Mucosa of stomach (tissue), 1 donor: ENCODE measurements around the gene INPPL1.
"Not testable (repeated sequence)": the region's sequence is repeated elsewhere in the genome, so short reads cannot be mapped to it uniquely, and the experiment has no call there.

Source experiments
- H3K27me3 ChIP-seq: one replicate; pipeline ENCODE4 v1.7.0; 2013; ENCODE audit warnings: mild to moderate bottlenecking, low read length; ENCODE audit not compliant: control insufficient read depth, insufficient read depth
- H3K36me3 ChIP-seq: one replicate; pipeline ENCODE4 v1.7.0; 2013; ENCODE audit warnings: low read length; ENCODE audit not compliant: control insufficient read depth, insufficient read depth
- H3K4me1 ChIP-seq: one replicate; pipeline ENCODE4 v1.7.0; 2013; ENCODE audit warnings: mild to moderate bottlenecking, low read length; ENCODE audit not compliant: control insufficient read depth, insufficient read depth
- H3K4me3 ChIP-seq: one replicate; pipeline ENCODE4 v1.7.0; 2013; ENCODE audit warnings: low read length
- H3K9ac ChIP-seq: one replicate; pipeline ENCODE4 v1.7.0; 2013; ENCODE audit warnings: mild to moderate bottlenecking, low read length, moderate library complexity
- H3K9me3 ChIP-seq: one replicate; pipeline ENCODE4 v1.7.0; 2013; ENCODE audit warnings: mild to moderate bottlenecking, low read length, moderate library complexity; ENCODE audit not compliant: control insufficient read depth
- donor health status: Pancreatic carcinoma.

INPPL1 gene

DNA sequence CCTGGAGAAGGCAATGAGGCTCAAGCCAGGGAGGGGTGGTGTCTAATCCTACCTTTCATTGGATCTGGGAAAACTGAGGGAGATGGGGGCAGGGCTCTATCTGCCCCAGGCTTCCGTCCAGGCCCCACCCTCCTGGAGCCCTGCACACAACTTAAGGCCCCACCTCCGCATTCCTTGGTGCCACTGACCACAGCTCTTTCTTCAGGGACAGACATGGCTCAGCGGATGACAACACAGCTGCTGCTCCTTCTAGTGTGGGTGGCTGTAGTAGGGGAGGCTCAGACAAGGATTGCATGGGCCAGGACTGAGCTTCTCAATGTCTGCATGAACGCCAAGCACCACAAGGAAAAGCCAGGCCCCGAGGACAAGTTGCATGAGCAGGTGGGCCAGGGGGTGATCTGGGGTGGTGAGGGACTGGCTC is 32.6 kb upstream of the INPPL1 start, which contains the start of gene FOLR1:
Gene FOLR1 (plus strand): TSS at position 180 of the 421 bp plus-strand sequence. CDS start 34 bp downstream, at position 214.
- H3K27me3 ChIP-seq: no peaks in the 10 kb centered on the region
- H3K9ac ChIP-seq: no peak within 1 kb of the TSS
- no peaks in the 10 kb centered on the region for H3K36me3 ChIP-seq
- H3K4me3 ChIP-seq: no peak within 1 kb of the TSS
- no peaks in the 10 kb centered on the region for H3K9me3 ChIP-seq
- H3K4me1 ChIP-seq: no peaks in the 10 kb centered on the region

GRCh38 chr11:72195518-72196270 is 28.9 kb upstream of the INPPL1 start:
- Histone ChIP-seq H3K27me3 (no peaks in the 10 kb centered on the region), H3K36me3 (no peaks in the 10 kb centered on the region), H3K9ac (no peak overlapping the region), H3K9me3 (no peaks in the 10 kb centered on the region), H3K4me1 (no peaks in the 10 kb centered on the region), H3K4me3 (no peak overlapping the region)

- not testable (repeated sequence) for H3K9ac ChIP-seq, H3K36me3 ChIP-seq, H3K9me3 ChIP-seq, H3K27me3 ChIP-seq, H3K4me3 ChIP-seq, H3K4me1 ChIP-seq
Measured at GRCh38 chr11:72201445-72201844, 23.1 kb upstream of the INPPL1 start.

DNA sequence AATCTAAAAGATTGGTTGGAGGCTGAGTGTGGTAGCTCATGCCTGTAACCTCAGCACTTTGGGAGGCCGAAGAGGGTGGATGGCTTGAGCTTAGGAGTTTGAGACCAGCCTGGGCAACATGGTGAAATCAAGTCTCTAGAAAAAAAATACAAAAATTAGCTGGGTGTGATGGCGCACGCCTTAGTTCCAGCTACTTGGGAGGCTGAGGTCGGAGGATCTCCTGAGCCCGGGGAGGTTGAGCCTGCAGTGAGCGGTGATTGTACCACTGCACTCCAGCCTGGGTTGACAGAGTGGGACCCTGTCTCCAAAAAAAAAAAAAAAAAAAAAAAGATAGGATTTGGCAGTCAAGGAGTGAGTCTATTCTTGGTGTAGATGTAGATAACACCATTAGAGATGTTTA is 22.0 kb upstream of the INPPL1 start:
- Histone ChIP-seq H3K4me1 (no peaks in the 10 kb centered on the region), H3K4me3 (no peak overlapping the region), H3K9ac (no peak overlapping the region), H3K27me3 (no peaks in the 10 kb centered on the region), H3K9me3 (no peaks in the 10 kb centered on the region), H3K36me3 (no peaks in the 10 kb centered on the region)

DNA sequence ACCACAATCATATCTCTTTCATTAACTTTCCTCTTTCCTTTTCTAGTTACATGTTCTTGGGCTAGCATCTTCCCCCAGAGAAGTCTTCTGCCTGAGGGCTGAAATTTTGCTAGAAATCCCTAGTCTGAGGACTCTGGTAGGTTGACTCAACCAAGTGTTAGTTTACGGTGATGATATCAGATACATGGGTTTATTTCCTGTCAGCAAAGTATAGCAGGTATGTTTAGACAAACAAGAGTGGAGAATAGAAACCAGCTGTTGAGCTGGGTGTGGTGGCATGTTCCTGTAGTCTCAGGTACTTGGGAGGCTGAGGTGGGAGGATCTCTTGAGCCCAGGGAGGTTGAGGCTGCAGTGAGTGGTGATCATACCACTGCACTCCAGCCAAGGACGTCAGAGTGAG is 21.4 kb upstream of the INPPL1 start:
- Histone ChIP-seq H3K27me3 (no peaks in the 10 kb centered on the region), H3K9ac (no peak overlapping the region), H3K36me3 (no peaks in the 10 kb centered on the region), H3K4me1 (no peaks in the 10 kb centered on the region), H3K9me3 (no peaks in the 10 kb centered on the region), H3K4me3 (no peak overlapping the region)

DNA sequence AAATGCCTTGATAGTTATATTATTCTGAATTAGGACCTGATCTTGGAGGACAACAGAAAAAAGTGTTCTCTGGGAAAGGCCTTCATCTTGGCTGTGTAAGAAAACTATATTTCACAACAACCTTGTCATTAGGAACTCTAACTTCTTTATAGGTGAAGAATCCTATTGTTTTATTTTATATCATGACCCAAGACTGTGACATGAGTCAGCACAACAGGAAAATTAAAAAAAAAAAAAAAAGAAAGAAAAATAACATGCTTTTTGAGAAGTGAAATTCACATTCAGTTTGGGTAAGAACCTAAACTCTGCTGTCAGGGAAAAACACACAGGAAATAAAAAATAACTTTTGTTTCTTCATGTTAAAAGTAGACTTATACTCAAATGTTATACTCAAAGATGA is 19.7 kb upstream of the INPPL1 start:
- H3K36me3 ChIP-seq: no peaks in the 10 kb centered on the region
- H3K4me1 ChIP-seq: no peaks in the 10 kb centered on the region
- H3K27me3 ChIP-seq: no peaks in the 10 kb centered on the region
- H3K9ac ChIP-seq: no peak overlapping the region
- H3K9me3 ChIP-seq: no peaks in the 10 kb centered on the region
- H3K4me3 ChIP-seq: no peak overlapping the region

- H3K36me3 ChIP-seq, H3K4me1 ChIP-seq, H3K9me3 ChIP-seq, H3K9ac ChIP-seq, H3K4me3 ChIP-seq, H3K27me3 ChIP-seq: not testable (repeated sequence)
Measured at GRCh38 chr11:72206794-72207193, 17.8 kb upstream of the INPPL1 start.

DNA sequence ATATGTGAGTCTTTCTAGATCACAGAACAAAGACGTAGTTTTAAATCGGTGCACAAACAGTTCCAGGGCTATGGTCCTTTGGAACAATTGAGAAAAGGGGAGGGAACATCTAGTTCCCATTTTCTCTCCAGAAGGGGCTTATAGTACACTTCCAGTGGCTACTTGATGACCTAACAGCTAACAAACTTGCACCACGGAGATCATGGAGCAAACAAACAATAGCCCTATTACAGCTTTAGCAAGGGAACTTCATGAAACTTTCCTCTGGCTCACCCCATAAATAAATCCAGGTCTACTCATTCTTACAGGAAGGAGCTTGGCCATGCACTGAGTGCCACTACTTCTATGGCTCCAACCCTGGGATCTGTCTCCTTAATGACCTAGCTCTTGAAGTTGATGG is 16.3 kb upstream of the INPPL1 start:
- H3K4me3 ChIP-seq: no peak overlapping the region

DNA sequence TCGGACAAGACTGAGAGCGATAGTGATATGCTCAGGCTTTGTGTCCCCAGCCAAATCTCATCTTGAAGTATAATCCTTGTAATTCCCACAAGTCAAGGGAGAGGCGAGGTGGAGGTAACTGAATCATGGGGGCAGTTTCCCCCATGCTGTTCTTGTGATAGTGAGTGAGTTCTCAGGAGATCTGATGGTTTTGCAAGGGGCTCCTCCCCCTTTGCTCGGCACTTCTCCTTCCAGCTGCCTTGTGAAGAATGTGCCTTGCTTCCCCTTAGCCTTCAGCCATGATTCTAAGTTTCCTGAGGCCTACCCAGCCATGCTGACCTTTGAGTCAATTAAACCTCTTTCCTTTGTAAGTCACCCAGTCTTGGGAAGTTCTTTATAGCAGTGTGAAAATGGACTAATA is 15.5 kb upstream of the INPPL1 start:
- Histone ChIP-seq H3K36me3 (no peaks in the 10 kb centered on the region), H3K4me1 (no peaks in the 10 kb centered on the region), H3K9me3 (no peaks in the 10 kb centered on the region), H3K27me3 (no peaks in the 10 kb centered on the region), H3K9ac (no peak overlapping the region), H3K4me3 (no peak overlapping the region)

More for the DNA sequence above, 16.3 kb upstream of the INPPL1 start:
- Histone ChIP-seq H3K9ac (no peak overlapping the region), H3K4me1 (no peaks in the 10 kb centered on the region), H3K9me3 (no peaks in the 10 kb centered on the region), H3K27me3 (no peaks in the 10 kb centered on the region), H3K36me3 (no peaks in the 10 kb centered on the region)

DNA sequence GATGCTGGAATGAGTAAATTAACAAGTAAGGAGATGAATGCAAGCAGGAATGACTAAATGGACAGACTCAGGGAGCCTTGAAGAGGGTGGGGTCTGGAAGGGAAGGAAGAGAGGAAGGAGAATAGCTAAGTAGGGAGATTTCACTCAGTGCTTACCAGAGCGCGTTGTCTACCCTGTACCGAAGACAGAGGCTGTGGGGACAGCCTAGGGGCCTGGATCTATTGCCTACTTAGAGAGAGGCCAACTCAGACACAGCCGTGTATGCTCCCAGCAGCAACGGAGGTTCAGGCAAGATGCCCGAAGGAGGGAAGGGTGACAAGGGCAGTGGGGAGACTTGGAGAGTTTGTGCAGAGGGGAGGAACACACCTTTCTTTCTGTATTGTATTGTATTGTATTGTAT is 7.9 kb upstream of the INPPL1 start, which contains the start of gene FOLR2:
Gene FOLR2 (plus strand): TSS at position 157 of the 400 bp plus-strand sequence. CDS start 1,791 bp downstream, outside the sequence.
- H3K36me3 ChIP-seq: no peaks in the 10 kb centered on the region
- no peaks in the 10 kb centered on the region for H3K9me3 ChIP-seq
- H3K27me3 ChIP-seq: peaks cover 9% of the 10 kb centered on the region
- no peaks in the 10 kb centered on the region for H3K4me1 ChIP-seq
- H3K4me3 ChIP-seq: no peak within 1 kb of the TSS
- no peak within 1 kb of the TSS for H3K9ac ChIP-seq

DNA sequence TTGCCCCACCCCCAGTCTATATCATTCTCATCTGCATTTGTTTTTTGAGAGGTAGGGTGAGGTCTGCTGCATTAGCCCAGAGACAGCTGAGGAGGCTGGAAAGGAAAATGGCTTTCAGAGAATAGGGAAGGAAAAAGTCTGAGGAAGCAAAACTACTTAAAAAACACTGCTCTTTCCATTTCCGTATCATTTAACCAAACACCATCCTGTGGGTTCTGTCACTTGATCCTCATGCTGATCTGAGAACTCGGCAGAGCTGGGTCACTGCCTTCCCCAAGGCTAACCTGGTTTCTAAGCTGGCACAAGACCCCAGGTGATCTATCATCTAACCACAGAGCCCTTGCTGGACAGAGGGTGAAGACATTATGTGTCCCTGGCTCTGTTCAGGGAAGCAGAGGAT is 6.7 kb upstream of the INPPL1 start:
- Histone ChIP-seq H3K9ac (no peak overlapping the region), H3K9me3 (no peaks in the 10 kb centered on the region), H3K4me1 (peaks cover 8% of the 10 kb centered on the region), H3K36me3 (no peaks in the 10 kb centered on the region), H3K4me3 (no peak overlapping the region), H3K27me3 (peaks cover 9% of the 10 kb centered on the region)

GRCh38 chr11:72218251-72218745 is 6.3 kb upstream of the INPPL1 start:
- Histone ChIP-seq H3K4me3 (no peak overlapping the region), H3K36me3 (no peaks in the 10 kb centered on the region), H3K4me1 (peaks cover 10% of the 10 kb centered on the region), H3K27me3 (peaks cover 9% of the 10 kb centered on the region), H3K9ac (no peak overlapping the region), H3K9me3 (no peaks in the 10 kb centered on the region)
